Heart right ventricle (tissue), 16 donors: ENCODE results near the gene TGFB1I1. TPM values are rescaled to one million over a fixed set of nuclear protein-coding genes. Genes with fewer than 3 reads are reported as not detected.

Experiments
- ATAC-seq, 8 donors: fragments of 200-7000 bp; cut with Tn5 transposase; one replicate each; pipeline ENCODE4 v1.9.1; 2020; ENCODE audit warnings: mild to moderate bottlenecking in 8 of 8, moderate library complexity in 8 of 8, moderate number of reproducible peaks in 1 of 8
- DNase-seq, 2 donors: peaks; one replicate each; pipeline ENCODE4 v3.0.0-alpha.2; 2020
- H3K27ac ChIP-seq, 10 donors: fragments of 200-600 bp; sonication (generic) in 2 of 10; one replicate each; pipeline versions ENCODE4 v1.5.0 to v1.8.0; 2020 to 2022; ENCODE audit warnings: mild to moderate bottlenecking in 3 of 10
- H3K27me3 ChIP-seq, 7 donors: fragments of 200-600 bp; one replicate each; pipeline ENCODE4 v1.8.0; 2021 to 2022; ENCODE audit warnings: mild to moderate bottlenecking in 2 of 7
- H3K36me3 ChIP-seq, 9 donors: fragments of 200-600 bp; sonication (generic) in 1 of 9; one replicate each; pipeline versions ENCODE4 v1.5.0 to v1.8.0; 2020 to 2022; ENCODE audit warnings: mild to moderate bottlenecking in 2 of 9
- H3K4me1 ChIP-seq, 9 donors: fragments of 200-600 bp; sonication (generic) in 1 of 9; one replicate each; pipeline versions ENCODE4 v1.5.0 to v1.8.0; 2020 to 2022; ENCODE audit warnings: mild to moderate bottlenecking in 4 of 9
- H3K4me3 ChIP-seq, 10 donors: fragments of 200-600 bp; sonication (generic) in 2 of 10; one replicate each; pipeline versions ENCODE4 v1.5.0 to v1.8.0; 2020 to 2022; ENCODE audit warnings: mild to moderate bottlenecking in 7 of 10, moderate library complexity in 2 of 10
- H3K9me3 ChIP-seq, 11 donors: fragments of 200-600 bp in 10 of 11; sonication (generic) in 2 of 11; one replicate each; pipeline versions ENCODE4 v1.5.0 to v1.8.0; 2013 to 2022; ENCODE audit warnings: mild to moderate bottlenecking in 2 of 11, control low read depth in 1 of 11, moderate library complexity in 1 of 11
- WGBS, 2 donors: extraction: QIAGEN DNeasy Blood & Tissue Kit; methylation state at CpG; one replicate each; pipeline ENCODE4 v1.1.7; 2013; ENCODE audit warnings: inconsistent platforms in 1 of 2; 5-methylcytosine and 5-hydroxymethylcytosine counted together
- intact Hi-C, 10 donors: fragments of 100-400 bp; cut with DNase I; formaldehyde crosslinking; loops; one replicate each; pipeline versions ENCODE4 v1.11.1 to v1.14.2; 2022
- polyA plus RNA-seq, 2 donors: library from polyadenylated mRNA; stranded (reverse); fragments of 200-250 nt; gene quantifications; one replicate each; pipeline ENCODE4 v1.2.3, GENCODE V29; 2013
- total RNA-seq, 10 donors: library from RNA; stranded (reverse); fragmentation: NEBNext Ultra II Directional in 3 of 10; extraction: Animal tissue kit (Norgen Biotek cat#: 25700) in 3 of 10; gene quantifications; one replicate each; pipeline versions ENCODE4 v1.2.1 to v1.2.4, GENCODE V29; 2021 to 2023
- TF ChIP-seq, protein P1 (sequence below), 9 donors: fragments of 200-600 bp; sonication (generic) in 2 of 9; IDR thresholded peaks; one replicate each; pipeline versions ENCODE4 v1.5.0 to v1.8.0; 2021 to 2022; ENCODE audit warnings: antibody characterized with exemption in 9 of 9, mild to moderate bottlenecking in 5 of 9, moderate library complexity in 1 of 9
- donor health status: Arrhythmogenic right ventricular cardiomyopathy.
- donor health status: ischemic (EF 13 %, LVEDD 7.1; RV severe dilation, severe dysfunction).
- donor health status: healthy with polysubstance abuse.
- donor health status: DM: no; HTN: yes; CAD: no.
- donor health status: DM: no; HTN: no; CAD: no.
- donor health status: ischemic (EF 25% LVEDD 6.9; RV normal size, moderate dysfunction).
- donor health status: ischemic (EF 25% LVEDD 5.7; RV mildly dilated, moderate dysfunction).
- donor health status: healthy.
- donor health status: DM: yes; HTN: yes; CAD: no.
- donor health status: Ischemic cardiomyopathy.
- donor health status: ischemic (EF 35%, LVEDD 5.7; RV mildly dilated, moderate dysfunction).
- donor health status: nonischemic (EF 11% LVEDD 7.7; RV severe dilation, severe dysfunction).
- donor health status: DM: yes; HTN: yes; CAD: no.
- donor health status: PGD.
- donor health status: ischemic (EF 29% LVEDD 5.4; RV normal size, mild dysfunction).
- donor health status: nonischemic (EF 23%, LVEDD 6.1; RV moderate dilation, normal function).

The TGFB1I1 gene
- total and polyA plus RNA-seq, 12 donors = 11.3 to 43.0 (median 18.1) TPM

DNA sequence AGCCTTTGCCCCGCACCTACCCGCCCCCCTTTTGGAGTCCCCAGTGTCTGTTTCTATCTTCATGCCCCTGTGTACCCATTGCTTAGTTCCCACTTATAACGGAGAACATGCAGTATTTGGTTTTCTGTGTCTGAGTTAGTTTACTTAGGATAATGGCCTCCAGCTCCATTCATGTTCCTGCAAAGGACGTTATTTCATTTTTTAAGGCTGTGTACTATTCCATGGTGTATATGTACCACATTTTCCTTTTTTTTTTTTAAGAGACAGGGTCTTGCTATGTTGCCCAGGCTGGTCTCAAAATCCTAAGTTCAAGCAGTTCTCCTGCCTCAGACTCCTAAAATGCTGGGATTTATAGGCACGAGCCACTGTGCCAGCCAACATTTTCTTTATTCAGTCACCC lies 4.1 kb upstream of the TGFB1I1 start:
- intact Hi-C loops = loop anchor here in 2 of 10 donors (10.0 kb wide), 1 partner anchor 407 kb away; the partner anchor contains the start of gene ZNF267 (in 2 of the 2)
- no peaks in the 10 kb centered on the region for H3K9me3 ChIP-seq
- TF ChIP-seq, protein P1, sequence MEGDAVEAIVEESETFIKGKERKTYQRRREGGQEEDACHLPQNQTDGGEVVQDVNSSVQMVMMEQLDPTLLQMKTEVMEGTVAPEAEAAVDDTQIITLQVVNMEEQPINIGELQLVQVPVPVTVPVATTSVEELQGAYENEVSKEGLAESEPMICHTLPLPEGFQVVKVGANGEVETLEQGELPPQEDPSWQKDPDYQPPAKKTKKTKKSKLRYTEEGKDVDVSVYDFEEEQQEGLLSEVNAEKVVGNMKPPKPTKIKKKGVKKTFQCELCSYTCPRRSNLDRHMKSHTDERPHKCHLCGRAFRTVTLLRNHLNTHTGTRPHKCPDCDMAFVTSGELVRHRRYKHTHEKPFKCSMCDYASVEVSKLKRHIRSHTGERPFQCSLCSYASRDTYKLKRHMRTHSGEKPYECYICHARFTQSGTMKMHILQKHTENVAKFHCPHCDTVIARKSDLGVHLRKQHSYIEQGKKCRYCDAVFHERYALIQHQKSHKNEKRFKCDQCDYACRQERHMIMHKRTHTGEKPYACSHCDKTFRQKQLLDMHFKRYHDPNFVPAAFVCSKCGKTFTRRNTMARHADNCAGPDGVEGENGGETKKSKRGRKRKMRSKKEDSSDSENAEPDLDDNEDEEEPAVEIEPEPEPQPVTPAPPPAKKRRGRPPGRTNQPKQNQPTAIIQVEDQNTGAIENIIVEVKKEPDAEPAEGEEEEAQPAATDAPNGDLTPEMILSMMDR (IDR thresholded peaks at IDR 0.05) = no peak
- no peak overlapping the region for H3K4me3 ChIP-seq
- no peak overlapping the region for H3K27ac ChIP-seq
- DNase-seq (no peak), ATAC-seq (no peak)
- H3K4me1 ChIP-seq = peaks cover 7 to 25% (median 12%) of the 10 kb centered on the region in 9 donors
- peaks cover 0 to 46% (median 19%) of the 10 kb centered on the region in 9 donors for H3K36me3 ChIP-seq
- 83 to 94% methylated on average over 5 of the region's 5 CpGs for WGBS, 2 donors
- H3K27me3 ChIP-seq = peaks cover 0 to 21% (median 0%) of the 10 kb centered on the region in 7 donors

GRCh38 chr16:31470615-31471014 lies 1.3 kb upstream of the TGFB1I1 start:
- Histone ChIP-seq H3K27ac (peak overlapping the region in 8 of 10 donors; percentile 90 to 96 (median 94)), H3K9me3 (no peaks in the 10 kb centered on the region), H3K36me3 (peaks cover 0 to 43% (median 18%) of the 10 kb centered on the region in 9 donors), H3K27me3 (peaks cover 0 to 27% (median 0%) of the 10 kb centered on the region in 7 donors), H3K4me1 (peaks cover 8 to 27% (median 18%) of the 10 kb centered on the region in 9 donors), H3K4me3 (no peak overlapping the region)
- WGBS, 2 donors = 82 to 86% methylated on average over 3 of the region's 3 CpGs
- intact Hi-C loops = loop anchor here in 4 of 10 donors (5.0 kb wide), 1 partner anchor 37 kb away; the partner anchor contains the start of gene RUSF1 (in 4 of the 4)
- DNase-seq (no peak), ATAC-seq (no peak)
- TF ChIP-seq, protein P1 (IDR thresholded peaks at IDR 0.05) = no peak

DNA sequence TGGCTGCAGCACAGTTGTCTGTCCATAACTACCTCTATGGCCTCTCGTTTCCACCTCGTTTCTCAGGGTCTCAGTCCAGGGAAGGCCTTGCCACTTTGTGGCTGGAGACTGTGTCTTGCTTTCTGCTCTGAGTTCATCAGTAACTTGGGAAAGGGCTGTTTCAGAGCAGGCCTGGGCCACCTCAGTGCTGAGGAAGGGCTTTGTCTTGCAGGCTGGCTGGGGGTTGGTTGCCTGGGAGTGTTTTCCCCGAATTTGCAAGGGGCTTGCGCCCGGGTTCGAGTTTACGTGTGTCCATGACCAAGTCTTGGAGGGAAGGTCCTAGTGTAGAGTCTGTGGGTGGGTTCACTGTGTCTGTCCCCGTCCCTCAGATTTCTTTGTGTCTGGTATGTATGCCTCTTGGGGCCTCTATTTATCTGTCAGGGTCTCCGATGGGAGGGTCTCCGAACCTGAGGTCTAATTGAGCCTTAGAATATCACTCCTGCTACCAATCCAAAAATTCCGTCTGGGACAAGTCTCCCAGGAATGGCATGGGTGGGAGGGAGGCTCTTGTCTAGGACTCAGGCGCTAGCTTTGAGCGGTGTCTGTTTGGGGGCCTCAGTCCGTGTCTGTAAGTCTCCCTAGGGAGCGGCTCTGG lies 594 bp upstream of the TGFB1I1 start:
- DNase-seq = no peak

DNA sequence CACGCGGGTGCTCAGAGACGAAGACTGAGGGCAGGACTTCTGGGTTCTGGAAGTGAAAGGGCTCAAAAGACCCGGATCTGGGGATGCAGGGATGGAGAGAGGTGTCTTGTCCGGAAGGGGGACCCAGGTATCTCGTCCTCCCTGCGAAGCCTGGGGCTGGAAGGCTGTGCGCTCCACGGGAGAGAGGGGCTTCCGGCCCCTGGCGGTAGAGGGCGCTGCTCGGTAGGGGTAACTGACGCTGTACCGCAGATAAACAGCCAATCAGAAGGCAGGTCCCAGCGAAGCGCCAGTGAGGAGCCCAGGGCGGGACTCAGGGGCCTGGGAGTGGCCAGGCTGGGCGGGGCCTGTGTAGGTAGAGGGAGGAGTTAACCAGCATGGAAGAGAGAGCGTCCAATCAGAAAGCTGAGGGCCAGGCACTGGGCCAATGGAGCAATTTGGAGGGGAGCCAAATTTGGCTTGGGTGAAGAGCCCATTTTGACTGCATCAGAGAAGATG lies 804 bp downstream of the TGFB1I1 start:
- H3K27ac ChIP-seq = peak overlapping the region; percentile 90 to 96 (median 94)
- H3K4me3 ChIP-seq = peak overlapping the region; percentile 54 to 78 (median 72)
- no peaks in the 10 kb centered on the region for H3K9me3 ChIP-seq
- peaks cover 0 to 29% (median 0%) of the 10 kb centered on the region in 7 donors for H3K27me3 ChIP-seq
- 15 to 22% methylated on average over 20 of the region's 20 CpGs for WGBS, 2 donors
- peaks cover 8 to 32% (median 18%) of the 10 kb centered on the region in 9 donors for H3K4me1 ChIP-seq
- ATAC-seq (peak; percentile 85 to 95 (median 92)), DNase-seq (peak; percentile 90 to 92)
- TF ChIP-seq, protein P1 (IDR thresholded peaks at IDR 0.05) = peak; percentile 44 to 85 (median 73)
- peaks cover 0 to 46% (median 23%) of the 10 kb centered on the region in 9 donors for H3K36me3 ChIP-seq
- intact Hi-C loops = loop anchor here in 4 of 10 donors (5.0 kb wide), 1 partner anchor 35 kb away; the partner anchor contains the start of gene RUSF1 (in 4 of the 4)

More for the DNA sequence above, 594 bp upstream of the TGFB1I1 start:
- intact Hi-C loops = loop anchor here in 4 of 10 donors (5.0 kb wide), 1 partner anchor 36 kb away; the partner anchor contains the start of gene RUSF1 (in 4 of the 4)
- H3K4me1 ChIP-seq = peaks cover 8 to 27% (median 18%) of the 10 kb centered on the region in 9 donors
- ATAC-seq = no peak
- H3K27me3 ChIP-seq = peaks cover 0 to 29% (median 0%) of the 10 kb centered on the region in 7 donors
- TF ChIP-seq, protein P1 (IDR thresholded peaks at IDR 0.05) = no peak
- 27 to 33% methylated on average over 15 of the region's 15 CpGs for WGBS, 2 donors
- H3K9me3 ChIP-seq = no peaks in the 10 kb centered on the region
- peak overlapping the region; percentile 54 to 78 (median 72) for H3K4me3 ChIP-seq
- peak overlapping the region; percentile 90 to 96 (median 94) for H3K27ac ChIP-seq
- H3K36me3 ChIP-seq = peaks cover 0 to 43% (median 24%) of the 10 kb centered on the region in 9 donors
